Stimulated activated CD4-positive, alpha-beta T cell treated with anti-CD3 and anti-CD28 coated beads, Interleukin-1b, Interleukin-23, amount 100 ng/mL, for 1 hour (primary cell): ENCODE data around the gene LBP.
"Not testable (repeated sequence)": the region's sequence is repeated elsewhere in the genome, so short reads cannot be mapped to it uniquely, and the experiment has no call there.

ENCODE experiments used
- DNase-seq, 2 donors: peaks; one replicate each; pipeline ENCODE4 v3.0.0-alpha.2; 2020; ENCODE audit warnings: low read depth in 2 of 2

LBP gene

DNA sequence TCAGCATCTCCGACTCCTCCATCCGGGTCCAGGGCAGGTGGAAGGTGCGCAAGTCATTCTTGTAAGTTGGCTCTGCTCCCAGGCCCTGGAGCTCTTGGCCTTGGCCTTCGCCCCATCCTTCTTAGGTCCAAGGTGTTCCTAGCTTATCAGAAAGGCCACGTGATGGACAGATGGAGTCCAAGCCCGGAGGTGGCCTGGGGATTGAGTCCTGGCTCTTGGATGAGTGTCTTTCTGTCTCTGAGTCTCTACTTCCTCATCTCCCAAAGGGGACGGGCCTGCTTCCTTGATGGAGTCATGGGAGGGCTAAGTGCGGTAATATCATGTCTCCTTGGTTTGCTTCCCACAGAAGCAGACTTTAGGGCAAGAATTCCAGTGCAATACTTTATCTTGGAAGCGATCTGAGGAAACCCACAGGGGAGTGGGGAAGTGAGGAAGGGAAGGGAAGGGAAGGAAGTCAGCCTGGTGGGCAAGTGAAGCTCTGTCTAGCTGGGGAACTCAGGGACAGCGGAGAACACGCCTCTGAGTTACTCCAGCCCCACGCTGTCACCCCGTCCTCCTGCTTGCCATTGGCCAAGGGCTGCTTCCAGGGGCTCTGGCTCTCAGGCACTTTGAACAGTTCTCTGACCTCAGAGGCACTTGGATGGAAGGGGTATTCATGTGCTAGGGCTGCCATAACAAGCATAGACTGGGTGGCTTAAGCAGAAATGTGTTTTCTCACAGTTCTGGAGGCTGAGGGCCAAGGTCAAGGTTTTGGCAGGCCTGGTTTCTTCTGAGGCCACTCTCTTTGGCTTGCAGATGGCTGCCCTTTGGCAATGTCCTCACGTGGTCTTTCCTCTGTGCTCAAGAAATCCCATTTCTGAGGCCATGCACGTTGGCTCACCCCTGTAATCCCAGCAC is 4.8 kb downstream of the LBP start:
- DNase-seq: no peak

DNA sequence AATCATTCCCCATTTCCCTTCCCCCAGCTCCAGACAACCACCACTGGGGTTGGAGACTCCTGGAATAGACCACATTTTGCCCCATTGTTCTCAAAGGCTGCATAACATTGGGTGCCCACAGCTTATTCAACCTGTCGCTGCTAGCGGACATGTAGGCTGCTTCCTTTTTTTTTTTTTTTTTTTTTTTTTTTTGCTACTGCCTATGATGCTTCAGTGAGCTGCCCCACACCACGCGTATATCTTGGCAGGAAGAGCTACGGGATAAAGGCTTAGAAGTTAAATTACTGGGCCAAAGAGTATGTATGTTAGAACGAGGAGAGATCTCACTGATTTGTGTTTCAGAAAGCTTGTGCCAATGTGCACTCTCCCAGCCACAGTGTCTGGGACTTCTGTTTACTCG is 7.0 kb downstream of the LBP start:
- DNase-seq: no peak

DNA sequence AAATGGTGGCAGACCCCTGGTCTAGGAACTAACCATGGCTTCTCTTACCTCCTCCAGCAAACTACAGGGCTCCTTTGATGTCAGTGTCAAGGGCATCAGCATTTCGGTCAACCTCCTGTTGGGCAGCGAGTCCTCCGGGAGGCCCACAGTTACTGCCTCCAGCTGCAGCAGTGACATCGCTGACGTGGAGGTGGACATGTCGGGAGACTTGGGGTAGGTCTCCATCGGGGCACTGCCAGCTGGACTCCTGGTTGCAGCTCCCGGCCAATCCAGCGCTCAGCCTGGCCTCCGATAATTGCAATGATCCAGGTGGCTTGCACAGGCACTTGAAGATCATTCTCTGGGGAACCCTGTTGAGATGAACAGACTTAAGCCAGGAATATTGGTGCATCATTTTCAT is 7.9 kb downstream of the LBP start:
- DNase-seq: no peak

DNA sequence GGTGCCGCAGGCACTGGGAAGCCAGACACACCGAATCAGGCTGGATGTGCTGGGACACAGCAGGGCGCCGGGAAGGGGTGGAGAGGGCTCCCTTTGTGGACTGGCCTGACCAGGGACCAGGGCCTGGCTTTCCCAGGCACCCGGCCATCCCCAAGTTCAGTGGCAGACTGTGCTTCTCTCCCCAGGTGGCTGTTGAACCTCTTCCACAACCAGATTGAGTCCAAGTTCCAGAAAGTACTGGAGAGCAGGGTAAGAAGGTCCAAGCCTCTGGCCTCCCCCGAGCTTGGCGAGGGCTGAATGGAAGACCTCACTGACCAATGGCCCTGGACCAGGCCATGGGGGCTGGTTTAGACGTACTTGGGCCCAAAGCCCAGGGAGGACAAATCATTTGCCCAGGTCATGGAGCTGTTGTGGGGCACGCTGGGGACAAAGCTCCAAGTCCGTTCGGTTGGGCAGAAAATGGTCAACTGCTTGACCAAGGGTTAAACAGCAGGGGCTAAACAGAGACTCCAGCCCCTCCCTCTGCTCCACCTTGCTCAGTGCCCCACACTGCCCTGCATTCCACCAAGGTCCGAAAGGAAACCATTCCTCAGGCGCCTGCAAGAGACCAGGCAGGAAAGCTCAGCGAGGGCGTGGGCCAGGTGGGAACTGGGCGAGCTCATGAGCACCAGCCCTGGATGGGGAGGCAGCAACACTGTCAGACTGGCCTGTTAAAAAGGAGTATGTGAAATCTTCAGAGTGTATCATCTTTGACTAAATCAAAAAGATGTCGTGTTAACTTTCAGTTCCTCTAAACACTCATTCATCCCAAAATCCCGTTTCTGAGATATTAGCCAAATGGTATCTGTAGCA is 9.1 kb downstream of the LBP start:
- DNase-seq: no peak

DNA sequence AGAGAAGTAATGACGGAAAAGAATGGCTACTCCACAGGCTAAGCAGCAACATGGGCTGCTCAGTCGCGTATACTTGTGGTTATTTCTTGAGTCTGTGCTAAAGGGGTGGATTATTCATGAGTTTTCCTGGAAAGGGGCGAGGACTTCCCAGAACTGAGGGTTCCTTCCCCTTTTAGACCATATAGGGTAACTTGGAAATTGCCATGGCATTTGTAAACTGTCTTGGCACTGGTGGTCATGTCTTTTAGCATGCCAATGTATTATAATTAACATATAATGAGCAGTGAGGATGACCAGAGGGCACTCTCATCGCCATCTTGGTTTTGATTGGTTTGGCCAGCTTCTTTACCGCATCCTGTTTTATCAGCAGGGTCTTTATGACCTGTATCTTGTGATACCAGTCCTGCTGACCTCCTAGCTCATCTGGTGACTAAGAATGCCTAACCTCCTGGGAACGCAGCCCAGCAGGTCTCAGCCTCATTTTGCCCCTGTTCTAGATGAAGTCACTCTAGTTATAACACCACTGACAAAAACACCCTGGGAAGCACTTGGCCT is 11.4 kb downstream of the LBP start:
- no peak for DNase-seq

DNA sequence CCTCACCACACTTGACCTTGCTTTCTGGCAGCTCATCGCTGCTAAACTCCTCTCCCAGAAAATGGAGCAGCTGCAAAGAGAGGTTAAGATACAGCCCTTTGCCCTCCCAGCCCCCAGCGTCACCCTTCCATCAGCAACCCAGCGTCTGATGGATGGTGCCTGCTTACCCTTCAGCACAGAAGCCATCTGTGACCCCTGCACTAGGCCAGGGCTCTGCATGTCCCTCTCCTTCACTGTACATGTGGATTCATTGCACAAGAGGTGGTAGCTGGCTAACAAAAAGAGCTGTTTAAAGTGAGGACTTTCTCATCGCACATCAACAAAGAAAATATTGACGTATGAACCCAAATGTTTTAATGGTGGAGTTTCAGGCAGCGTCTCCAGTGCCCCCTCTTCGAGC is 12.3 kb downstream of the LBP start:
- no peak for DNase-seq

DNA sequence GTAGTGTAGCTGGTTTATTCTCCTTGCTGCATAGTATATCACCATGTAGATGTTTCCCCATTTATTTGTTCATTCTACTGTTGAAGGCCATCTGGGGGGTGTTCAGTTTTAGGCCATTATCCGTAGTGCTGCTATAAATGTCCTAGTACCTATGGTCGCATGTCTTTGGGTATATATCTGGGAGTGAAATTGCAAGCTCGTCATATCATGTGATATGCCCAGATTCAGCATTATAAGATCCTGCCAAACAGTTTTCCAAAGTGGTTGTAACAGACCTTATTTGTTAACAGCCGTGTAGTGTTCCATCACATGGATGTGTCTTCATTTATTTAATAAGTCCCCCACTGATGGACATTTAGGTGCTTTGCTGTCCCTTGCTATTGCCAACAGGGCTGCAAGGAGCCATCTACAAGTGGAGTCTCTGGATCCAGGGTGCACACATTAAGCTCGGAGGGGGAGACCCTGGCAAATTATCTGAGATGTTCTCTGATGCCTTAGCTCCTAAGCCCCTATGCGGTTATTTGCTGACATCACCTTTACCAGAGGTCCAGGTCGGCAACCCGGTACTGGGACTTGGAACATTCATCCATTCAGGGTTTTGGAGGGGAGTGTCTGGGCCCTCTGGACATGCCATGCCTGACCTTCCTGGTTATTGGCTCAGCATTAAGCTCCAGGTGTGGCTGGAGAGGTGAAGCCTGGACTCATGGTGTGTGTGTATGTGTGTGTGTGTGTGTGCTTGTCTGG is 16.9 kb downstream of the LBP start:
- DNase-seq: no peak

DNA sequence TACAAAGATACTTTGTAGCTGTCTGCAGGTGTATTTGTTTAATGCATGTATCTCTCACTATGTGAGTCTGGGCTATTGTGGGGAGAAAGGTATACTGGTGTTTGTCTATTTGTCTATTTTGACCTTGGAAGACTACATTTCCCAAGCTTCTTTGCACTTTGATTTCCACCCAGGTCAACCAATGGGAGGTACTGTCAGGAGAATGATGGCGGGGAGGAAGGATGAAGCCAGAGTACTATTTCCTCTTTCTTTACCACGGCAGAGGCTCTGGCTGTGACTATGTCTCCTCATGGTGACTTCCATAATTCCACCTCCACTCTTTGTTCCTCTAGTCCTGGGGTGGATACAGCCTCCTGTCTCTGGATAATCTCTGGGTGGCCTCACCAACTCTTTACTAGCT is 23.1 kb downstream of the LBP start:
- no peak for DNase-seq

DNA sequence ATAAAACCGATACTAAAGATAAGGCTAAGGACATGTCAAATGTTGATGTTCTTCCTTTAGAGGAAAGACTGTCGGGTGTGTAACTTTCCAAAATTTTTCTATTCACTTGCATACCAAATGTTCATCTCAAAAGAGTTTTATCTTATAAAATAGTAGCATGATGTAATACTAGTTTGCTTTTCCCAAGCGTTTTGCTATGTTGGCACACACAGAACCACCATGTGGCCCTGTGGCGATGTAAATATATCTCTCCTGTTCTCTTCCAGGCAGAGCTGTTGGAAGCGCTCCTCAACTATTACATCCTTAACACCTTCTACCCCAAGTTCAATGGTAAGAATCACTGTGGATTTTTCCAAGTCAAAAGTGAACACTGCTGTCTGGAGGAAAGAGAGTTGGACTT is 26.5 kb downstream of the LBP start:
- DNase-seq: no peak

DNA sequence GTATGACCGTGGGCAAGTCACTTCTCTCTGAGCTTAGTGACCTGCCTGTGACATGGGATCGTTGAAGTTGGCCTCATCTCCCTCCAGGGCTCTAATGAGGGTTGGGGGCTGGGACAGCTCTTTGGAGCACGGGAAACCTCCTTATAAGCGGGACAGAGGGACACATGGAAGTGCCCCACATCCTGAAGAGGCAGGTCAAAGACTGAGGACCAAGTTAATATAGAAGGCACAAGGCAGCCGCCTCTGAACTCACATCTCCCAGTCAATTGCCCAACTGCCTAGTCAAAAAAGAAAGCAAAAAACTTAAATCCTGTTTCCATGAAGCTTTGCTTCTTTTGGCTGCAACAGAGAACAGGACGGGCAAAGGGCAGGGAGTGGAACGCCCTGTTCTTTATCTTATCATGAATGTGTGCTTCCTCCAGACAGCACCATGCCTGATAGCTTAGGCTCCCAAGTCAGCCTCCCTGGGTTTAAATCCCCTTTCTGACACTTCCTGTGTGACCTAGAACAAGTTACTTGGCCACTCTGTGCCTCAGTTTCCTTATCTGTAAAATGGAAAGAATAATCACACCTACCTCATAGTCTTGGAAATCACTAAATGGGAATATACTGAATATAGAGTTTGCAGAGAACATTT is 27.1 kb downstream of the LBP start:
- DNase-seq: no peak

DNA sequence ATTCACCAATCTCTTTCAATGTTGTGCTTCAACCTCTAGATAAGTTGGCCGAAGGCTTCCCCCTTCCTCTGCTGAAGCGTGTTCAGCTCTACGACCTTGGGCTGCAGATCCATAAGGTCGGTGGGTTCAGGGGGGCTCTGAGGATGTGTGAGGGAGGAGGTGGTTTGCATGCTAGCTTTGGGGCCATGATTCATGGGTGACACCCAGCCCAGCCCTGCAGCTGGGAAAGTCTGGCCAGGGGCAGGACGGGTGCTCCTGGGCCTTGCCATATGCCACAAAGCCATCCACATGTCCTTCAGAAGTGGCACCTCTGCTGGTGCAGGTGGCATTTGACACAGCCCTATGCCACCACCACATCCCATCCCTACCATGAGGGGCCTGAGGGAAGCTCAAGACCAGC is 27.6 kb downstream of the LBP start:
- no peak for DNase-seq

DNA sequence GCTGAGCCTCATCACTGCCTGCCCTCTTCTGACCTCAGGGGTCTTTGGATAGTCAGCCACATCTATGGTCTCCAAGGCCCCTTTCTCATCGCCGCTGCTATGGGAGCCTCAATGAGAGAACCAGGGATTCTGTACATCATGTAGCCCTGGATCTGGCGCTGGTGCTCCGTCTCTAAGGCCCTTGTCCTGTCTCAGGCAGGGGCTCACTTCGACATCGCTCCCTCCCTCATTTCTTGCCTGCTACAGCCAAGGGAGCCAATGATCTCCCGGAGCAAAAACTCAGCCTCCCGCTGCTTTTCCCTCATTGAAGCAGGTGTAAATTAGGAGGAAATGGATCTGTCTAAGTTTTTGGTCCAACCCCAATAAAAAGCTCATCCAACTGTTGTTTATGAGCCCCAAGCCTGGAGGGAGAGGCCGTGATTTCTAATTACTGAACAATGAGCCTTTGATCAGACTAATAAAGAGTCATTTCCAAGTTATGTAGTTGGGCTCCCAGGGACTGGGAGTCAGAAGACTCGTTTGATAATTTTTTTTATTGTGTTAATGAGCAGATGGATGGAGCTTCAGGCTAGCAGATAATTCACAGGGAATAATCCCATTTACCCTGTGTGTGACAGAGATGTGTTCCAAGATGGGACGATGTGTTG is 30.9 kb downstream of the LBP start:
- DNase-seq: no peak

DNA sequence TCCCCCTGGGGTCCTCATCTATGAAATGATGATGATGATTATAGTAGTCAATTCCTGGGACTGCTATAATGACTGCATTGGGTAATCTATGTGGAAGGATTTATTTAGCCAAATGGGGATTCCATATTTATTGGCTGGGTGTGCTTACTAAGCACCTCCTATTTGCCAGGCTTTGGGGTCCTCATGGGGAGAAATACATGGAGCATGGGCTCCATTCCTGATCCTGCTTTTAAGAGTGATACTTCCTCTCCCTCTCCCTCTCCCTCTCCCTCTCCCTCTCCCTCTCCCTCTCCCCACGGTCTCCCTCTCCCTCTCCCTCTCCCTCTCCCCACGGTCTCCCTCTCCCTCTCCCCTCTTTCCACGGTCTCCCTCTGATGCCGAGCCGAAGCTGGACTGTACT is 31.6 kb downstream of the LBP start:
- not testable (repeated sequence) for DNase-seq

DNA sequence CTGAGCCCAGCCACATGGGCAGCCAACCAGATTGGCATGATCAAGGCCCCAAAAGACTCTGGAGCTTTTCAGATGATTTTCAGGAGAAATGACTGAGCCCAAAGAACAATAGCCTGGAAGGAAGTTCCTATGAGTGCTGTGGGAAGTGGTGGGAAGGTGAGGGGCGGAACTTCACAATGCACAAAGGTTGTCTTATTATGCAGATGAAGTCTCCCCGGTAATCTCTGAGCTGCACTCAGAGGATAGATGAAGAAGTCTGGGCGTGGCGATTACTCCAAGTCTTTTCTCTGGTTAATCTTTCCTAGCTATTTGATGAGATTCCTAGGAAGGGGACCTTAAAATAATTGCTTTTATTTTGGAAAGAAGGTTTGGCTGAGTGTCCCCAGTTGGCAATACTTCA is 36.9 kb downstream of the LBP start:
- DNase-seq: no peak

DNA sequence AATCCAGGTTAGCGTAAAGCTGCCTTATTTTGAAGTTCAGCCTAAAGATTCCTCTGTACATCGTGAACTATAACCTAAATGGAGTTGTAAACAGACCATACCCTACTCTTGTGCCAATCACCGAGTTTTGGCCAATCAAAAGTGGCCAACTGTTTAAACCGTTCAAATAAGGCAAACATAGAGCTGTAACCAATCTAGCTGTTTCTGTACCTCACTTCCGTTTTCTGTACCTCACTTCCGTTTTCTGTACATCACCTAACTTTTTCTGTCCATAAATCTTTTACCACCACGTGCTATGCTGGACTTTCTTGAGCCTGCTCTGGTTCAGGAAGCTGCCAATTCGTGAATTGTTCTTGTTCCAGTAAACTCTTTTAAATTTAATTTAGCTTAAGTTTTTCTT is 39.7 kb downstream of the LBP start:
- no peak for DNase-seq

DNA sequence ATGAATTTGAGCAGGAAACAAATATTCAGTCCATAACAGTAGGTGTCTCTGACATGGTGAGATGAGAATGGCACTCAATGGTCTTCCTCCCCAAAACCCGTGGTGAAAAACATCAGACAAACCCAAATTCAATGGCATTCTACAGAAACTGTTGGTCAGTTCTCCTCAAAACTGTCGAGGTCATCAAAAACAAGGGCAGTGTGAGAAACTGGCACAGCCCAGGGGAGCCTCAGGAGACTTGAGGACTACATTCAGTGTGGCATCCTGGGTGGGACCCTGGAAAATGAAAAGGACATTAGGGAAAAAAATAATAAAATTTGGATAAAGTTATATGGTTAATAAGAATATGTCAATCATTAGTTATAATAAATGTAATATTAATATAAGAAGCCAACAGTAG is 40.6 kb downstream of the LBP start:
- no peak for DNase-seq

DNA sequence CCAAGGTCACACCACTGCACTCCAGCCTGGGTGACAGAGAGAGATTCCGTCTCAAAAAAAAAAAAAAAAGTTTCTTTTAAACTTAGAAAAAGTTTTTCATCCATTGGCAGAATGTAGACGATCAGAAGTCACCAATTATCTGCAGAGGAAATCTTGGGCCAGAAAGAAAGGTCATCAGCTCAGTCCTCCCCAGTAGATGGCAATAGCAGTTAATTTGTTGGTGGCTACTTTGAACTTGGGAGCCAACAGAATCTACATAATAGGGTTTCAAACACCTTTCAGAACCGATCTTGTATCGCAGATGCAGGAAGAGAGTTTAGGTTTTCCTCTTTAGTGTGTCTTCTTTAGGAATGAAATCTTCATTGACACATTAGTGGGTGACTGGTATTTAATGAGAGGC is 41.7 kb downstream of the LBP start:
- DNase-seq: no peak

DNA sequence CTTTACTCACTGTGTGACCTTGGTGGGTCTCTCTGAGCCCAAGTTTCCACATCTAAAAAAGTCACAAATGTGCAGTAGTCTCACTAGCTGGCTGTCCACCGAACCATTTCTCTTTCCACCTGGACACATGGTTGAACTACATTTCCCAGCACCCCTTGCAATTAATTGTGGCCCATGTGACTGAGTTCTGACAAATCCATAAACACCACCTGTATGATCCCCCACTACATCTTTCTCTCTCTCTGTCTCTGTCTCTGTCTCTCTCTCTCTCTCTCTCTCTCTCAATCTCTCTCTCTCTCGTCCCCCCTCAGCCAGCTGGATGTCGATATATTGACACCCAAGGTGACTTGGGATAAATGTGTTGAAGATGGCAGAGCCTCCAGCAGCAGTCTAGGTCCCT is 46.1 kb downstream of the LBP start:
- no peak for DNase-seq

DNA sequence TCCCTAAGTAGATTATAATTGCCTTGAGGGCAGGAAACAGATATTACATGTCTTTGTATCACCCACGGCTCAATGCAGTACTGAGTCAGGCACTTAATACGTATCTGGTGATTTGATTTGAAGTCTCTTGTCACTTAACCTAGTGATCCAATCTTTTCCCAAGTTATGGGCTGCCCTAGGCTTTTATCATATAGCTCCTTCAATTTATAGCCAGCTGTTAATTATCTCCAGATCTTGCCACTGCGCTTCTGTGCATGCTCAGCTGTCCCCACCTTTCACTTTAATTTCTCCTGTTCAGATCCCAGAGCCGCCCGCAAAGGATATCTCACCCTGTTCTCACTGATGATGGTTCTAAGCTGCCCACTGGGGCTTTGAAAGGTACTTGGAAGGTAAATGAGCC is 47.0 kb downstream of the LBP start:
- DNase-seq: no peak

DNA sequence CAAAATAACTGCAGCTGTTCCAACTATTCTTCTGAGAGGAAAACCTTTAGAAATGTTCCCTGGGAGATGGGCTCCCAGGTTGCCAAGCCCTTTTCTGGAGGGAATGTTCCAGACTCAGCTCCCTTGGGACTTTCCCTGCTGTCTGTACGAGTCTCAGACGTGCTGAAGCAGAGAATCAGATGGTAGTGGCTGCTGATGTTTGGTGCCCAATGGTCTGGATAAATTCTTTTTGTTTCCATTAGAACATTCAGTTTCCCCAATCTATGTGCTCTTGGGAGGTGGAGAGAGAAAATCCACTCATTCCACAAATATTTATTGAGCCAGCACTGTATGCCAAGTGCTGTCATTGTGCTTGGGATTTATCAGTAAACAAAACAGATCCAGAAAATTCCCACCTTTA is 48.9 kb downstream of the LBP start:
- DNase-seq: no peak

DNA sequence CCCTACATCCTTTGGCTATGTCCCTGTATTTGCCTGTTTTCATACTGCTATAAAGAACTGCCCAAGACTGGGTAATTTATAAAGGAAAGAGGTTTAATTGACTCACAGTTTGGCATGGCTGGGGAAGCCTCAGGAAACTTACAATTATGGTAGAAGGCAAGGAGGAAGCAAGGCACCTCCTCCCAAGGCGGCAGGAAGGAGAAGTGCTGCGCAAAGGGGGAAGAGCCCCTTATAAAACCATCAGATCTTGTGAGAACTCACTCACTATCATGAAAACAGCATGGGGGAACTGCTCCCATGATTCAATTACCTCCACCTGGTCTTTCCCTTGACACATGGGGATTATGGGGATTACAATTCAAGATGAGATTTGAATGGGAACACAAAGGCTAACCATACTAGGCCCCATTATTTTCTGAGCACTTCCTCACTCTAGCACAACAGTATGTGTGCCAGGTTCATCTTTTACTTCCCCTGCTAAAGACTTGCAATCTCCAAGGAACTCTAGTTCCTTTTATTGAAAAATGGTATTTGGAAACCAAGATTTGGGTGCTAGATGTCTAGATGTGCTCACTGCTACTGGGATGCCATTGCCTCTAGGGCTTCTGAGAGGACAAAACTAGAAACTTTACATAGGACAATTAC is 49.6 kb downstream of the LBP start:
- not testable (repeated sequence) for DNase-seq
